GM21529 (cell line): Measurements from ENCODE around the gene ANXA6.
"Not testable (repeated sequence)": the region's sequence is repeated elsewhere in the genome, so short reads cannot be mapped to it uniquely, and the experiment has no call there.

Experiments
- ATAC-seq: cut with Tn5 transposase; IDR thresholded peaks from one replicate; pipeline ENCODE4 v1.9.1; 2021; ENCODE audit not compliant: unreplicated experiment

Gene ANXA6

GRCh38 chr5:151157426-151158286, at the start of gene ANXA6:
TSS of gene ANXA6 (minus strand) at chr5:151157779. CDS start at chr5:151147901, 9,878 bp downstream.
- peak; percentile 49 for ATAC-seq

- ATAC-seq = no peak
Observed at GRCh38 chr5:151205411-151205810, 47.8 kb upstream of the ANXA6 start.

- ATAC-seq = no peak
Observed at GRCh38 chr5:151204051-151204450, 46.5 kb upstream of the ANXA6 start.

GRCh38 chr5:151202381-151203139, 45.0 kb upstream of the ANXA6 start:
- ATAC-seq = peak; percentile 42

GRCh38 chr5:151200913-151201595, 43.5 kb upstream of the ANXA6 start:
- no peak for ATAC-seq

- ATAC-seq = no peak
Observed at GRCh38 chr5:151199581-151200185, 42.1 kb upstream of the ANXA6 start.

- ATAC-seq = no peak
Observed at GRCh38 chr5:151198861-151199260, 41.3 kb upstream of the ANXA6 start.

GRCh38 chr5:151197291-151197600, 39.7 kb upstream of the ANXA6 start:
- not testable (repeated sequence) for ATAC-seq

- peak; percentile 93 for ATAC-seq
Observed at GRCh38 chr5:151196556-151197290, 39.1 kb upstream of the ANXA6 start.

GRCh38 chr5:151195622-151196021, 38.0 kb upstream of the ANXA6 start:
- ATAC-seq = no peak

GRCh38 chr5:151192626-151193025, 35.0 kb upstream of the ANXA6 start:
- ATAC-seq = no peak

- ATAC-seq = no peak
Observed at GRCh38 chr5:151191661-151192060, 34.1 kb upstream of the ANXA6 start.

GRCh38 chr5:151189151-151189550, 31.6 kb upstream of the ANXA6 start:
- ATAC-seq = no peak

- ATAC-seq = no peak
Observed at GRCh38 chr5:151186538-151186937, 29.0 kb upstream of the ANXA6 start.

GRCh38 chr5:151186052-151186451, 28.5 kb upstream of the ANXA6 start:
- no peak for ATAC-seq

- no peak for ATAC-seq
Observed at GRCh38 chr5:151184316-151185042, 26.9 kb upstream of the ANXA6 start.

- ATAC-seq = no peak
Observed at GRCh38 chr5:151183456-151184245, 26.1 kb upstream of the ANXA6 start.

GRCh38 chr5:151182976-151183375, 25.4 kb upstream of the ANXA6 start:
- ATAC-seq = no peak

- ATAC-seq = no peak
Observed at GRCh38 chr5:151182524-151182900, 24.9 kb upstream of the ANXA6 start.
